HG03571 (cell line): ENCODE data around the gene SUPT4H1.

Experiments used
- ATAC-seq: cut with Tn5 transposase; IDR thresholded peaks from one replicate; pipeline ENCODE4 v1.9.1; 2021; ENCODE audit not compliant: unreplicated experiment

The SUPT4H1 gene

GRCh38 chr17:58330997-58331814 is 20.8 kb downstream of the SUPT4H1 start:
- ATAC-seq, result no peak

GRCh38 chr17:58330538-58330996 is 21.4 kb downstream of the SUPT4H1 start:
- no peak for ATAC-seq

GRCh38 chr17:58329810-58330537 is 22.0 kb downstream of the SUPT4H1 start:
- peak; percentile 8 for ATAC-seq

- ATAC-seq, result peak; percentile 41
These were observed 22.8 kb downstream of the SUPT4H1 start for GRCh38 chr17:58329035-58329809.

GRCh38 chr17:58328195-58329034 is 23.6 kb downstream of the SUPT4H1 start, which contains the start of gene TSPOAP1:
TSS of gene TSPOAP1 (minus strand) at chr17:58328795. CDS start at chr17:58327920, 875 bp downstream.
- no peak for ATAC-seq

GRCh38 chr17:58327363-58328194 is 24.4 kb downstream of the SUPT4H1 start:
- no peak for ATAC-seq

GRCh38 chr17:58326609-58327362 is 25.2 kb downstream of the SUPT4H1 start:
- ATAC-seq, result no peak

- ATAC-seq, result no peak
These were observed 26.0 kb downstream of the SUPT4H1 start for GRCh38 chr17:58325976-58326468.

GRCh38 chr17:58325289-58325726 is 26.7 kb downstream of the SUPT4H1 start:
- no peak for ATAC-seq

- ATAC-seq, result no peak
These were observed 27.4 kb downstream of the SUPT4H1 start for GRCh38 chr17:58324409-58325288.

- ATAC-seq, result no peak
These were observed 28.0 kb downstream of the SUPT4H1 start for GRCh38 chr17:58324056-58324408.

GRCh38 chr17:58323366-58324055 is 28.5 kb downstream of the SUPT4H1 start:
- no peak for ATAC-seq

- no peak for ATAC-seq
These were observed 29.3 kb downstream of the SUPT4H1 start for GRCh38 chr17:58322581-58323185.

- no peak for ATAC-seq
These were observed 30.2 kb downstream of the SUPT4H1 start for GRCh38 chr17:58321571-58322525.

GRCh38 chr17:58320570-58321323 is 31.3 kb downstream of the SUPT4H1 start:
- no peak for ATAC-seq
